Mammary epithelial cell (primary cell): Measurements from ENCODE around the gene HOXD13.

Source experiments
- EZH2 ChIP-seq: IDR thresholded peaks from 2 replicates; pipeline ENCODE4 v1.6.1; 2012; ENCODE audit warnings: low read length, inconsistent platforms, borderline replicate concordance
- TF ChIP-seq, protein P1 (sequence below), 2 donors: IDR thresholded peaks in 1 of 2; conservative IDR thresholded peaks in 1 of 2; 2 replicates each; pipeline ENCODE4 v1.5.1; 2011 to 2012; ENCODE audit warnings: inconsistent platforms in 2 of 2, low read length in 2 of 2, mild to moderate bottlenecking in 2 of 2, control low read depth in 1 of 2, low read depth in 1 of 2; ENCODE audit not compliant: insufficient read depth in 1 of 2; ENCODE audit errors: extremely low read depth in 1 of 2

DNA sequence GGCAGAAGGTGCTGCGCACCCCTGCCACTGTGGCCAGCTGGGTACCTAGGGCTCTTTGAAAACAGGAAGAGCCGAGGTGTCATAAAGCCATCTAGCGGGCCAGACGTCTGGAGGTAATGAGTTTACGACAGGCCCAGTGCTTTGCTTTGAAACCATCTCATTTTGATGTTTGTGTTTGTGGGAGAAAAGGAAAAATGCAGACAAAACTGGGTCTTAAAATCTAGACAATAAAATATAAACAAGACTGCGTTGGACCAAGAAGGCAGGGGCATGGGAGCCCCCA is 33.2 kb downstream of the HOXD13 start:
- TF ChIP-seq, protein P1, sequence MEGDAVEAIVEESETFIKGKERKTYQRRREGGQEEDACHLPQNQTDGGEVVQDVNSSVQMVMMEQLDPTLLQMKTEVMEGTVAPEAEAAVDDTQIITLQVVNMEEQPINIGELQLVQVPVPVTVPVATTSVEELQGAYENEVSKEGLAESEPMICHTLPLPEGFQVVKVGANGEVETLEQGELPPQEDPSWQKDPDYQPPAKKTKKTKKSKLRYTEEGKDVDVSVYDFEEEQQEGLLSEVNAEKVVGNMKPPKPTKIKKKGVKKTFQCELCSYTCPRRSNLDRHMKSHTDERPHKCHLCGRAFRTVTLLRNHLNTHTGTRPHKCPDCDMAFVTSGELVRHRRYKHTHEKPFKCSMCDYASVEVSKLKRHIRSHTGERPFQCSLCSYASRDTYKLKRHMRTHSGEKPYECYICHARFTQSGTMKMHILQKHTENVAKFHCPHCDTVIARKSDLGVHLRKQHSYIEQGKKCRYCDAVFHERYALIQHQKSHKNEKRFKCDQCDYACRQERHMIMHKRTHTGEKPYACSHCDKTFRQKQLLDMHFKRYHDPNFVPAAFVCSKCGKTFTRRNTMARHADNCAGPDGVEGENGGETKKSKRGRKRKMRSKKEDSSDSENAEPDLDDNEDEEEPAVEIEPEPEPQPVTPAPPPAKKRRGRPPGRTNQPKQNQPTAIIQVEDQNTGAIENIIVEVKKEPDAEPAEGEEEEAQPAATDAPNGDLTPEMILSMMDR (conservative IDR thresholded peaks at IDR 0.05 in 1 of 2, IDR thresholded peaks at IDR 0.05 in 1 of 2; ENCODE audit: extremely low read depth in 1 of 2, insufficient read depth in 1 of 2, low read depth in 1 of 2, low read length in 2 of 2): no peak
- TF ChIP-seq EZH2: no peak
